Endometrial microvascular endothelial cells (primary cell): ENCODE measurements around the gene INHA. TPM values are rescaled to one million over a fixed set of nuclear protein-coding genes. Genes with fewer than 3 reads are reported as not detected.

Source experiments
- in situ Hi-C: cut with HindIII; loops from 2 replicates; pipeline ENCODE4 v1.10.0; 2017; ENCODE audit warnings: low sequenced_read_pairs, low pct_unique_long_range_greater_than_20kb; ENCODE audit errors: inconsistent ontology term
- total RNA-seq: library from RNA; depleted of rRNA; stranded (reverse); fragments of >200 nt; gene quantifications from one replicate; pipeline ENCODE4 v1.2.3, GENCODE V29; 2015; ENCODE audit errors: inconsistent ontology term

Gene INHA
- total RNA-seq, 1 donor from 2014 or later, result not detected

- in situ Hi-C loops, result no loop called here
These were observed 32.9 kb upstream of the INHA start for GRCh38 chr2:219538956-219539788.

- in situ Hi-C loops, result no loop called here
These were observed 32.0 kb upstream of the INHA start for GRCh38 chr2:219539926-219540678.

GRCh38 chr2:219540784-219541504, 31.2 kb upstream of the INHA start:
- in situ Hi-C loops, result no loop called here

- in situ Hi-C loops, result no loop called here
These were observed 30.4 kb upstream of the INHA start for GRCh38 chr2:219541611-219542180.

- in situ Hi-C loops, result no loop called here
These were observed 29.0 kb upstream of the INHA start for GRCh38 chr2:219542931-219543595.

- in situ Hi-C loops, result no loop called here
These were observed 28.3 kb upstream of the INHA start, which contains the start of the genes CHPF and TMEM198 for GRCh38 chr2:219543596-219544358. CHPF (minus strand) TSS chr2:219543809; CDS start chr2:219543538, 271 bp downstream. TMEM198 (plus strand) TSS chr2:219544028; CDS start chr2:219544728, 700 bp downstream.

GRCh38 chr2:219544567-219544966, 27.5 kb upstream of the INHA start:
- in situ Hi-C loops, result no loop called here

- in situ Hi-C loops, result no loop called here
These were observed 26.7 kb upstream of the INHA start for GRCh38 chr2:219545295-219545942.

- in situ Hi-C loops, result no loop called here
These were observed 26.2 kb upstream of the INHA start for GRCh38 chr2:219545943-219546352.

GRCh38 chr2:219547621-219548020, 24.5 kb upstream of the INHA start:
- in situ Hi-C loops, result no loop called here

GRCh38 chr2:219548990-219549389, 23.1 kb upstream of the INHA start:
- in situ Hi-C loops, result no loop called here

GRCh38 chr2:219549619-219550018, 22.5 kb upstream of the INHA start:
- in situ Hi-C loops, result no loop called here

- in situ Hi-C loops, result no loop called here
These were observed 20.4 kb upstream of the INHA start for GRCh38 chr2:219551441-219552381.

GRCh38 chr2:219552382-219553167, 19.5 kb upstream of the INHA start:
- in situ Hi-C loops, result no loop called here

- in situ Hi-C loops, result no loop called here
These were observed 19.0 kb upstream of the INHA start for GRCh38 chr2:219553168-219553417.

GRCh38 chr2:219553463-219553963, 18.6 kb upstream of the INHA start:
- in situ Hi-C loops, result no loop called here
